ENCODE data around the gene QPCTL. TPM values are rescaled to one million over a fixed set of nuclear protein-coding genes. Genes with fewer than 3 reads are reported as not detected.

Gene QPCTL
- total and polyA plus RNA-seq, 2 of the 13 experiments (the other 11 are each of a cell fraction or from before 2014, with no cell fraction given) = 16.0 to 19.1 TPM

DNA sequence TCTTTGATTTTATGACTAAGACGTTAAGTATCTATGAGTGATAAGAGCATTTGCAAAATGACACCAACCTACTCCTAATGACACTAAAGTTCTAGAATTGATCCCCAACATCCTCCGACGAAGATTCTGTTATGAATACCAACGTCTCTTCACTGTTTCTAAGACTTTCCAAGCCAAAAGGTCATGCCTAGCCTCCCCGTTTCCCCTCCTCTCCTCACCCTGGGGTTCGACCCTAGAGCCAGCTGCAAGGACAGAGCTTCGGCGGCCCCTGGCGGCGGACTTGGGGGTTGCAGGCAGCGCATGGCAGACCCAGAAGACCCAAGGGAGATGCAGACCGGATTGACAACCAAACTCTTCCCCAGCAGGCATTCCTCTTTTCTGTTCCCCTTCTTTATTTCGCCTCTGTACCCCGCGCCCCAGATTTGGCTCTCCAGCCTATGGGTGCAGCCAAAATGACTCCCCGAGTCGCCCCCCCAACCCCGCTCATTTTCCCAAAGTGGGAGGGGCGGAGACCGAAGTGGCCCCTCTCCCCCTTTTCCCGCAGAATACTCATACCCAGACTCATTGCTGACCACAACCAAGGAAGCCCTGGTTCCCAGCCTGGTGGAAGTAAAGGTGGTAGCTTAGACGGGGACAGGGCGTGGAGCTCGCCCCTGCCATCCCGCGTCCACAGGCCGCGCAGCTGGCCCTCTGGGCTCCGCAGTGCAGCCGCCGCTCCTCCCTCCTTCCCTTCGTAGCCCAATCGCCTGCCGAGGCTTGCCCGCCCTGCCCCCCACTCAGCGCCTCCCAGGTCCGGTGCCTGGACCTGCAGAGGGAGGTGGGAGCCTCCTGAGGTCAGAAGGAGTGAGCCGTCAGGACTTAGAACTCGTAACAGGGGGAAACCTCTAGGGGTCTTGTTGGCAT is 49.2 kb upstream of the QPCTL start (continued):
- TF ChIP-seq, protein P1, sequence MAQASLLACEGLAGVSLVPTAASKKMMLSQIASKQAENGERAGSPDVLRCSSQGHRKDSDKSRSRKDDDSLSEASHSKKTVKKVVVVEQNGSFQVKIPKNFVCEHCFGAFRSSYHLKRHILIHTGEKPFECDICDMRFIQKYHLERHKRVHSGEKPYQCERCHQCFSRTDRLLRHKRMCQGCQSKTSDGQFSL (CRISPR knock-in tag; IDR thresholded peaks at IDR 0.05) = no peak; the same call in 1 of the 2 replicates
- 0 out of 2 replicates have a peak, but pooled peaks have one; percentile 8 for TF ChIP-seq POGZ (CRISPR knock-in tag; IDR thresholded peaks at IDR 0.05)
- TF ChIP-seq KDM5A (IDR thresholded peaks at IDR 0.05; ENCODE audit: borderline replicate concordance, low read length) = no peak
- TF ChIP-seq, protein P2, sequence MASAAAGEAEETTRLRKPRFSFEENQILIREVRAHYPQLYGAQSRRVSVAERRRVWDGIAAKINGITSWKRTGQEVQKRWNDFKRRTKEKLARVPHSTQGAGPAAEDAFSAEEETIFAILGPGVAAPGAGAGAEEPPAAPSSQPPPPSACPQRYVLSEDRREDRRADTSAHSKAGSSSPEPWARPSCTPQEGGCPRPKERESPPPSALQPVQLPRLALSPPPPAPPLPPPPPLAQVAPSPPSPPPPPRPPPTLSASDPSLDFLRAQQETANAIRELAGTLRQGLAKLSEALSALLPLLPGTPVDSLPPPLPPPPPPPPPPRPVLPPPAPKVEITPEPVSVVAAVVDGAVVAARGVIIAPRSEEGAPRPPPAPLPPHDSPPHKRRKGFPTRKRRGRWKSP (CRISPR knock-in tag; IDR thresholded peaks at IDR 0.05) = no peak
- TF ChIP-seq SRY (CRISPR knock-in tag; IDR thresholded peaks at IDR 0.05) = no peak
- TF ChIP-seq, protein P3, sequence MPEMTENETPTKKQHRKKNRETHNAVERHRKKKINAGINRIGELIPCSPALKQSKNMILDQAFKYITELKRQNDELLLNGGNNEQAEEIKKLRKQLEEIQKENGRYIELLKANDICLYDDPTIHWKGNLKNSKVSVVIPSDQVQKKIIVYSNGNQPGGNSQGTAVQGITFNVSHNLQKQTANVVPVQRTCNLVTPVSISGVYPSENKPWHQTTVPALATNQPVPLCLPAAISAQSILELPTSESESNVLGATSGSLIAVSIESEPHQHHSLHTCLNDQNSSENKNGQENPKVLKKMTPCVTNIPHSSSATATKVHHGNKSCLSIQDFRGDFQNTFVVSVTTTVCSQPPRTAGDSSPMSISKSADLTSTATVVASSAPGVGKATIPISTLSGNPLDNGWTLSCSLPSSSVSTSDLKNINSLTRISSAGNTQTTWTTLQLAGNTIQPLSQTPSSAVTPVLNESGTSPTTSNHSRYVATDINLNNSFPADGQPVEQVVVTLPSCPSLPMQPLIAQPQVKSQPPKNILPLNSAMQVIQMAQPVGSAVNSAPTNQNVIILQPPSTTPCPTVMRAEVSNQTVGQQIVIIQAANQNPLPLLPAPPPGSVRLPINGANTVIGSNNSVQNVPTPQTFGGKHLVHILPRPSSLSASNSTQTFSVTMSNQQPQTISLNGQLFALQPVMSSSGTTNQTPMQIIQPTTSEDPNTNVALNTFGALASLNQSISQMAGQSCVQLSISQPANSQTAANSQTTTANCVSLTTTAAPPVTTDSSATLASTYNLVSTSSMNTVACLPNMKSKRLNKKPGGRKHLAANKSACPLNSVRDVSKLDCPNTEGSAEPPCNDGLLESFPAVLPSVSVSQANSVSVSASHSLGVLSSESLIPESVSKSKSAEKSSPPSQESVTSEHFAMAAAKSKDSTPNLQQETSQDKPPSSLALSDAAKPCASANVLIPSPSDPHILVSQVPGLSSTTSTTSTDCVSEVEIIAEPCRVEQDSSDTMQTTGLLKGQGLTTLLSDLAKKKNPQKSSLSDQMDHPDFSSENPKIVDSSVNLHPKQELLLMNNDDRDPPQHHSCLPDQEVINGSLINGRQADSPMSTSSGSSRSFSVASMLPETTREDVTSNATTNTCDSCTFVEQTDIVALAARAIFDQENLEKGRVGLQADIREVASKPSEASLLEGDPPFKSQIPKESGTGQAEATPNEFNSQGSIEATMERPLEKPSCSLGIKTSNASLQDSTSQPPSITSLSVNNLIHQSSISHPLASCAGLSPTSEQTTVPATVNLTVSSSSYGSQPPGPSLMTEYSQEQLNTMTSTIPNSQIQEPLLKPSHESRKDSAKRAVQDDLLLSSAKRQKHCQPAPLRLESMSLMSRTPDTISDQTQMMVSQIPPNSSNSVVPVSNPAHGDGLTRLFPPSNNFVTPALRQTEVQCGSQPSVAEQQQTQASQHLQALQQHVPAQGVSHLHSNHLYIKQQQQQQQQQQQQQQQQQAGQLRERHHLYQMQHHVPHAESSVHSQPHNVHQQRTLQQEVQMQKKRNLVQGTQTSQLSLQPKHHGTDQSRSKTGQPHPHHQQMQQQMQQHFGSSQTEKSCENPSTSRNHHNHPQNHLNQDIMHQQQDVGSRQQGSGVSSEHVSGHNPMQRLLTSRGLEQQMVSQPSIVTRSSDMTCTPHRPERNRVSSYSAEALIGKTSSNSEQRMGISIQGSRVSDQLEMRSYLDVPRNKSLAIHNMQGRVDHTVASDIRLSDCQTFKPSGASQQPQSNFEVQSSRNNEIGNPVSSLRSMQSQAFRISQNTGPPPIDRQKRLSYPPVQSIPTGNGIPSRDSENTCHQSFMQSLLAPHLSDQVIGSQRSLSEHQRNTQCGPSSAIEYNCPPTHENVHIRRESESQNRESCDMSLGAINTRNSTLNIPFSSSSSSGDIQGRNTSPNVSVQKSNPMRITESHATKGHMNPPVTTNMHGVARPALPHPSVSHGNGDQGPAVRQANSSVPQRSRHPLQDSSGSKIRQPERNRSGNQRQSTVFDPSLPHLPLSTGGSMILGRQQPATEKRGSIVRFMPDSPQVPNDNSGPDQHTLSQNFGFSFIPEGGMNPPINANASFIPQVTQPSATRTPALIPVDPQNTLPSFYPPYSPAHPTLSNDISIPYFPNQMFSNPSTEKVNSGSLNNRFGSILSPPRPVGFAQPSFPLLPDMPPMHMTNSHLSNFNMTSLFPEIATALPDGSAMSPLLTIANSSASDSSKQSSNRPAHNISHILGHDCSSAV (CRISPR knock-in tag; IDR thresholded peaks at IDR 0.05; ENCODE audit: borderline replicate concordance) = no peak
- TF ChIP-seq FOXA3 (CRISPR knock-in tag; IDR thresholded peaks at IDR 0.05) = peak; percentile 19; the same call in 1 of the 2 replicates
- TF ChIP-seq BORCS8-MEF2B (CRISPR knock-in tag; IDR thresholded peaks at IDR 0.05) = peak; percentile 62; the same call in 1 of the 2 replicates
- TF ChIP-seq ZNF7 (CRISPR knock-in tag; IDR thresholded peaks at IDR 0.05) = no peak
- TF ChIP-seq ZMYM3 (CRISPR knock-in tag; IDR thresholded peaks at IDR 0.05) = peak; percentile 51; the same call in 1 of the 2 replicates
- TF ChIP-seq MED13 (CRISPR knock-in tag; IDR thresholded peaks at IDR 0.05) = no peak
- TF ChIP-seq, protein P4, sequence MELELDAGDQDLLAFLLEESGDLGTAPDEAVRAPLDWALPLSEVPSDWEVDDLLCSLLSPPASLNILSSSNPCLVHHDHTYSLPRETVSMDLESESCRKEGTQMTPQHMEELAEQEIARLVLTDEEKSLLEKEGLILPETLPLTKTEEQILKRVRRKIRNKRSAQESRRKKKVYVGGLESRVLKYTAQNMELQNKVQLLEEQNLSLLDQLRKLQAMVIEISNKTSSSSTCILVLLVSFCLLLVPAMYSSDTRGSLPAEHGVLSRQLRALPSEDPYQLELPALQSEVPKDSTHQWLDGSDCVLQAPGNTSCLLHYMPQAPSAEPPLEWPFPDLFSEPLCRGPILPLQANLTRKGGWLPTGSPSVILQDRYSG (CRISPR knock-in tag; IDR thresholded peaks at IDR 0.05) = no peak
- no peak for TF ChIP-seq ZNF331 (CRISPR knock-in tag; IDR thresholded peaks at IDR 0.05)
- no peak for TF ChIP-seq ZSCAN12 (CRISPR knock-in tag; IDR thresholded peaks at IDR 0.05)
- no peak for TF ChIP-seq TMF1 (CRISPR knock-in tag; IDR thresholded peaks at IDR 0.05; ENCODE audit: low read depth)
- no peak for TF ChIP-seq SATB2 (CRISPR knock-in tag; IDR thresholded peaks at IDR 0.05)
- TF ChIP-seq TBX2 (CRISPR knock-in tag; IDR thresholded peaks at IDR 0.05; ENCODE audit: borderline replicate concordance) = peak; percentile 59; the same call in 1 of the 2 replicates
- TF ChIP-seq ZNF468 (CRISPR knock-in tag; IDR thresholded peaks at IDR 0.05) = no peak
- no peak for TF ChIP-seq ZNF572 (CRISPR knock-in tag; IDR thresholded peaks at IDR 0.05)
- TF ChIP-seq NFATC3 (CRISPR knock-in tag; IDR thresholded peaks at IDR 0.05) = no peak
